Keratinocyte (primary cell): ENCODE data around the gene LTBP3. TPM values are rescaled to one million over a fixed set of nuclear protein-coding genes. Genes with fewer than 3 reads are reported as not detected.

Source experiments
- DNase-seq: peaks from one replicate; pipeline ENCODE4 v3.0.0-alpha.2; 2011; ENCODE audit warnings: low read depth, missing footprints, low spot score
- FAIRE-seq: peaks from 2 replicates; lab custom pipeline; 2011; peaks lifted over from hg19 to GRCh38; lab: Jason Lieb, UNC
- H2AFZ ChIP-seq: 2 replicates; pipeline ENCODE4 v1.6.0; 2012; ENCODE audit warnings: low read length, control low read depth, inconsistent platforms; ENCODE audit not compliant: control insufficient read depth
- H3K27ac ChIP-seq: 2 replicates; pipeline ENCODE4 v1.5.1; 2011; ENCODE audit warnings: low read length; ENCODE audit not compliant: control insufficient read depth, insufficient read depth
- H3K27me3 ChIP-seq: 3 replicates; pipeline ENCODE4 v1.6.0; 2011; ENCODE audit warnings: low read length; ENCODE audit not compliant: control insufficient read depth, insufficient read depth; ENCODE audit errors: extremely low read depth
- H3K36me3 ChIP-seq, 2 experiments: 2 replicates in 1 of 2; 3 replicates in 1 of 2; pipeline ENCODE4 v1.5.1; 2011; ENCODE audit warnings: low read length in 2 of 2, mild to moderate bottlenecking in 1 of 2; ENCODE audit not compliant: control insufficient read depth in 2 of 2, insufficient read depth in 2 of 2; ENCODE audit errors: extremely low read depth in 1 of 2
- H3K4me1 ChIP-seq: 3 replicates; pipeline ENCODE4 v1.5.1; 2011; ENCODE audit warnings: low read length; ENCODE audit not compliant: control insufficient read depth, insufficient read depth; ENCODE audit errors: extremely low read depth
- H3K4me2 ChIP-seq: 3 replicates; pipeline ENCODE4 v1.6.0; 2011; ENCODE audit warnings: low read depth, low read length; ENCODE audit not compliant: control insufficient read depth, insufficient read depth; ENCODE audit errors: extremely low read depth
- H3K4me3 ChIP-seq, 3 experiments: fragments of 200-600 bp in 1 of 3; sonication (generic) in 1 of 3; 2 replicates in 2 of 3; 3 replicates in 1 of 3; pipeline ENCODE4 v1.5.1; 2011 to 2016; ENCODE audit warnings: low read length in 3 of 3, mild to moderate bottlenecking in 3 of 3, control low read depth in 2 of 3, inconsistent platforms in 1 of 3, low read depth in 1 of 3, mixed read lengths in 1 of 3, mixed run types in 1 of 3, moderate library complexity in 1 of 3; ENCODE audit not compliant: control insufficient read depth in 2 of 3, insufficient read depth in 2 of 3; ENCODE audit errors: extremely low read depth in 1 of 3
- H3K79me2 ChIP-seq: 2 replicates; pipeline ENCODE4 v1.6.0; 2012; ENCODE audit warnings: low read length; ENCODE audit not compliant: control insufficient read depth, insufficient read depth
- H3K9ac ChIP-seq: 3 replicates; pipeline ENCODE4 v1.6.0; 2011; ENCODE audit warnings: low read length; ENCODE audit not compliant: control insufficient read depth, insufficient read depth; ENCODE audit errors: extremely low read depth
- H3K9me1 ChIP-seq: 3 replicates; pipeline ENCODE4 v1.6.0; 2011; ENCODE audit warnings: low read length; ENCODE audit not compliant: control insufficient read depth, insufficient read depth; ENCODE audit errors: extremely low read depth
- H3K9me3 ChIP-seq: 2 replicates; pipeline ENCODE4 v1.5.1; 2012; ENCODE audit warnings: low read depth, low read length; ENCODE audit not compliant: control insufficient read depth
- H4K20me1 ChIP-seq: 3 replicates; pipeline ENCODE4 v1.6.0; 2011; ENCODE audit warnings: low read length; ENCODE audit not compliant: control insufficient read depth, insufficient read depth; ENCODE audit errors: extremely low read depth
- EZH2 ChIP-seq: IDR thresholded peaks from one replicate; pipeline ENCODE4 v1.6.1; 2012; ENCODE audit warnings: inconsistent platforms, mild to moderate bottlenecking, low read length, moderate library complexity
- dilution Hi-C: fragments of 300-500 bp; cut with MboI; formaldehyde crosslinking; loops from one replicate; pipeline ENCODE4 v1.7.0; 2020; ENCODE audit warnings: low sequenced_read_pairs; ENCODE audit not compliant: extremely low pct_ligation_motif_present
- polyA plus RNA-seq, 5 experiments: library from polyadenylated mRNA; depleted of rRNA in 3 of 5; stranded (reverse) in 3 of 5; stranded (forward) in 1 of 5; unstranded in 1 of 5; fragments of >200 nt; gene quantifications; 1 replicate in 1 of 5; 2 replicates in 3 of 5; 3 replicates in 1 of 5; pipeline versions ENCODE4 v1.2.1 to v1.2.3, GENCODE V29; 2011 to 2012; ENCODE audit warnings: missing spikeins in 2 of 5, low read depth in 1 of 5, low replicate concordance in 1 of 5
- TF ChIP-seq, protein P1 (sequence below), 3 experiments: IDR thresholded peaks in 1 of 3; conservative IDR thresholded peaks in 1 of 3; optimal IDR thresholded peaks in 1 of 3; 2 replicates in 2 of 3; 3 replicates in 1 of 3; pipeline versions ENCODE3 to v1.5.1; 2011; ENCODE audit warnings: low read length in 3 of 3, mild to moderate bottlenecking in 3 of 3, moderate library complexity in 2 of 3, control low read depth in 1 of 3, inconsistent platforms in 1 of 3; ENCODE audit not compliant: insufficient read depth in 2 of 3; ENCODE audit errors: extremely low read depth in 1 of 3

The LTBP3 gene
- polyA plus RNA-seq, 1 donor (not counting 4 experiments of a cell fraction or from before 2014, with no cell fraction given), result 9.1 TPM

DNA sequence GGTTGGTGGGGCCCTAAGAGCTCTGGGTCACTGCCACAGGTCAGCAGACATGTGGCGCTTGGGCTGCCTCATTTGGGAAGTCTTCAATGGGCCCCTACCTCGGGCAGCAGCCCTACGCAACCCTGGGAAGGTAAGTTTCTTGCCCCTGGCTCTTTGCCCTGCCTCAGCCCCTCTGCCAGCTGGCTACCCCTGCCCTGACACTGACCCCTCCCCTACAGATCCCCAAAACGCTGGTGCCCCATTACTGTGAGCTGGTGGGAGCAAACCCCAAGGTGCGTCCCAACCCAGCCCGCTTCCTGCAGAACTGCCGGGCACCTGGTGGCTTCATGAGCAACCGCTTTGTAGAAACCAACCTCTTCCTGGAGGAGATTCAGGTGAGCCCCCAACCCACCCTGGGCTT lies 31.4 kb downstream of the LTBP3 start:
- Histone ChIP-seq H3K4me2 (no peak overlapping the region), H3K79me2 (peaks cover 23% of the 10 kb centered on the region)
- no peak for FAIRE-seq

DNA sequence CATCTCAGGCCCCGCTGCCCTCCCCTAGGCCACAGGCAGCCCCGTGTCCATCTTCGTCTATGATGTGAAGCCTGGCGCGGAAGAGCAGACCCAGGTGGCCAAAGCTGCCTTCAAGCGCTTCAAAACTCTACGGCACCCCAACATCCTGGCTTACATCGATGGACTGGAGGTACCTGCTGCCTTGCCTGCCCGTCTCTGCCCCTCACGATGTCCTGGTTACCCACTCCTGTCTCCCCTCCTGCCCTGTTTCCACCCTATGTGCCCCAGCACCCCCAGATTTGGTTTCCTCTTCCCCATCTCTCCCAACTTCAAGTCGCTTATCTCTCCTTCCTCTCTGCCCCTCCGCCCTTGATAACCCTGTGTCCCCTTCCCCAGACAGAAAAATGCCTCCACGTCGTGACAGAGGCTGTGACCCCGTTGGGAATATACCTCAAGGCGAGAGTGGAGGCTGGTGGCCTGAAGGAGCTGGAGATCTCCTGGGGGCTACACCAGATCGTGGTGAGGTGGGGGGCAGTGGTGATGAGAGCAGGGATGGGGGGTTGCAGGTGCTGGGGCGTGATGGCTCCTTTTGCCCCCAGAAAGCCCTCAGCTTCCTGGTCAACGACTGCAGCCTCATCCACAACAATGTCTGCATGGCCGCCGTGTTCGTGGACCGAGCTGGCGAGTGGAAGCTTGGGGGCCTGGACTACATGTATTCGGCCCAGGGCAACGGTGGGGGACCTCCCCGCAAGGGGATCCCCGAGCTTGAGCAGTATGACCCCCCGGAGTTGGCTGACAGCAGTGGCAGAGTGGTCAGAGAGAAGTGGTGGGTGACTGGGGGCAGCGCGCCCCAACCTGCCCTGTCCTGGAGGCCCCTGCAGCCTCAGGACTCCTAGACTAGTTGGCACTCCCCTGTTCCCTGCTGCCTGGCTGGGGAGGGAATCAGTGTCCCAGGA lies 32.3 kb downstream of the LTBP3 start:
- Histone ChIP-seq H3K27me3 (peaks cover 5% of the 10 kb centered on the region), H3K4me3 (peak overlapping the region; percentile 78 to 93 (median 83)), H2AFZ (peak overlapping the region; percentile 65), H3K9me1 (peaks cover 2% of the 10 kb centered on the region), H3K9ac (peak overlapping the region; percentile 92), H3K36me3 (peaks cover 14 to 26% of the 10 kb centered on the region in 2 experiments), H3K4me1 (peaks cover 10% of the 10 kb centered on the region), H3K79me2 (peaks cover 23% of the 10 kb centered on the region), H3K9me3 (no peaks in the 10 kb centered on the region), H4K20me1 (no peaks in the 10 kb centered on the region), H3K4me2 (peak overlapping the region; percentile 96), H3K27ac (peak overlapping the region; percentile 74)
- DNase-seq (no peak), FAIRE-seq (no peak)
- TF ChIP-seq EZH2, result no peak
- TF ChIP-seq, protein P1, sequence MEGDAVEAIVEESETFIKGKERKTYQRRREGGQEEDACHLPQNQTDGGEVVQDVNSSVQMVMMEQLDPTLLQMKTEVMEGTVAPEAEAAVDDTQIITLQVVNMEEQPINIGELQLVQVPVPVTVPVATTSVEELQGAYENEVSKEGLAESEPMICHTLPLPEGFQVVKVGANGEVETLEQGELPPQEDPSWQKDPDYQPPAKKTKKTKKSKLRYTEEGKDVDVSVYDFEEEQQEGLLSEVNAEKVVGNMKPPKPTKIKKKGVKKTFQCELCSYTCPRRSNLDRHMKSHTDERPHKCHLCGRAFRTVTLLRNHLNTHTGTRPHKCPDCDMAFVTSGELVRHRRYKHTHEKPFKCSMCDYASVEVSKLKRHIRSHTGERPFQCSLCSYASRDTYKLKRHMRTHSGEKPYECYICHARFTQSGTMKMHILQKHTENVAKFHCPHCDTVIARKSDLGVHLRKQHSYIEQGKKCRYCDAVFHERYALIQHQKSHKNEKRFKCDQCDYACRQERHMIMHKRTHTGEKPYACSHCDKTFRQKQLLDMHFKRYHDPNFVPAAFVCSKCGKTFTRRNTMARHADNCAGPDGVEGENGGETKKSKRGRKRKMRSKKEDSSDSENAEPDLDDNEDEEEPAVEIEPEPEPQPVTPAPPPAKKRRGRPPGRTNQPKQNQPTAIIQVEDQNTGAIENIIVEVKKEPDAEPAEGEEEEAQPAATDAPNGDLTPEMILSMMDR (optimal IDR thresholded peaks at IDR 0.05 in 1 of 3, IDR thresholded peaks at IDR 0.05 in 1 of 3, conservative IDR thresholded peaks at IDR 0.05 in 1 of 3; ENCODE audit: extremely low read depth in 1 of 3, insufficient read depth in 2 of 3, low read length in 3 of 3), result no peak
- dilution Hi-C loops, result no loop called here

More for the DNA sequence above, 31.4 kb downstream of the LTBP3 start:
- peaks cover 10% of the 10 kb centered on the region for H3K4me1 ChIP-seq
- no peak for DNase-seq
- H3K9me3 ChIP-seq, result no peaks in the 10 kb centered on the region
- H3K27ac ChIP-seq, result no peak overlapping the region
- no peak for TF ChIP-seq EZH2
- TF ChIP-seq, protein P1 (optimal IDR thresholded peaks at IDR 0.05 in 1 of 3, IDR thresholded peaks at IDR 0.05 in 1 of 3, conservative IDR thresholded peaks at IDR 0.05 in 1 of 3; ENCODE audit: extremely low read depth in 1 of 3, insufficient read depth in 2 of 3, low read length in 3 of 3), result no peak
- peaks cover 5% of the 10 kb centered on the region for H3K27me3 ChIP-seq
- no peak overlapping the region for H3K4me3 ChIP-seq
- H3K9me1 ChIP-seq, result peaks cover 2% of the 10 kb centered on the region
- H3K9ac ChIP-seq, result no peak overlapping the region
- H3K36me3 ChIP-seq, result peaks cover 19 to 31% of the 10 kb centered on the region in 2 experiments
- dilution Hi-C loops, result no loop called here
- H4K20me1 ChIP-seq, result no peaks in the 10 kb centered on the region
- H2AFZ ChIP-seq, result no peak overlapping the region
